DND-41 (cell line): ENCODE data around the gene THSD4.

Experiments
- CTCF ChIP-seq: IDR thresholded peaks from 2 replicates; pipeline ENCODE4 v1.5.1; 2012; ENCODE audit warnings: borderline replicate concordance, low read length, moderate library complexity, mild to moderate bottlenecking; ENCODE audit not compliant: poor library complexity, severe bottlenecking; ENCODE audit errors: extremely low read depth
- EZH2 ChIP-seq: IDR thresholded peaks from 3 replicates; pipeline ENCODE4 v1.6.1; 2012; ENCODE audit warnings: borderline replicate concordance, low read depth, mild to moderate bottlenecking, moderate library complexity, low read length, inconsistent platforms; ENCODE audit not compliant: severe bottlenecking

- TF ChIP-seq CTCF = no peak
- TF ChIP-seq EZH2 = no peak
These were observed 575.8 kb downstream of the THSD4 start for GRCh38 chr15:71691081-71691457.
